Kidney (tissue), 14 donors: ENCODE measurements around the gene ZNF268. TPM values are rescaled to one million over a fixed set of nuclear protein-coding genes. Genes with fewer than 3 reads are reported as not detected.

Experiments used
- DNase-seq, 5 donors: peaks; one replicate each; pipeline ENCODE4 v3.0.0-alpha.2; 2013 to 2020
- FAIRE-seq: peaks from 2 replicates; lab custom pipeline; 2012; peaks lifted over from hg19 to GRCh38; lab: Jason Lieb, UNC
- H3K27ac ChIP-seq, 2 donors: one replicate each; pipeline ENCODE4 v1.7.0; 2013; ENCODE audit warnings: low read depth in 2 of 2, low read length in 2 of 2, inconsistent platforms in 1 of 2
- H3K27me3 ChIP-seq: one replicate; pipeline ENCODE4 v1.7.1; 2013; ENCODE audit warnings: low read length, inconsistent platforms; ENCODE audit not compliant: control insufficient read depth, insufficient read depth
- H3K36me3 ChIP-seq, 3 donors: one replicate each; pipeline versions ENCODE4 v1.7.0 to v1.7.1; 2013; ENCODE audit warnings: low read length in 3 of 3, control low read depth in 1 of 3, inconsistent platforms in 1 of 3; ENCODE audit not compliant: insufficient read depth in 3 of 3, control insufficient read depth in 2 of 3
- H3K4me1 ChIP-seq, 3 donors: one replicate each; pipeline versions ENCODE4 v1.7.0 to v1.7.1; 2013; ENCODE audit warnings: low read length in 3 of 3, inconsistent platforms in 1 of 3, low read depth in 1 of 3; ENCODE audit not compliant: control insufficient read depth in 2 of 3, insufficient read depth in 2 of 3
- H3K4me3 ChIP-seq, 3 donors: one replicate each; pipeline versions ENCODE4 v1.7.0 to v1.8.1; 2013; ENCODE audit warnings: low read length in 3 of 3, control low read depth in 1 of 3, inconsistent platforms in 1 of 3
- H3K9ac ChIP-seq, 3 donors: one replicate each; pipeline versions ENCODE4 v1.7.0 to v1.7.1; 2013; ENCODE audit warnings: low read length in 3 of 3, control low read depth in 1 of 3, inconsistent platforms in 1 of 3
- H3K9me3 ChIP-seq, 3 donors: one replicate each; pipeline versions ENCODE4 v1.7.0 to v1.7.1; 2013; ENCODE audit warnings: low read length in 3 of 3, control low read depth in 1 of 3, inconsistent platforms in 1 of 3; ENCODE audit not compliant: control insufficient read depth in 2 of 3, insufficient read depth in 1 of 3
- intact Hi-C: fragments of 100-400 bp; cut with DNase I; formaldehyde crosslinking; loops from one replicate; pipeline ENCODE4 v1.11.1; 2022
- polyA plus RNA-seq: library from polyadenylated mRNA; stranded (reverse); fragments of 350-450 nt; fragmentation: Illumina TruSeq; extraction: RNeasy Lipid Tissue Mini Kit (QIAGEN cat#74804); gene quantifications from one replicate; pipeline ENCODE4 v1.2.3, GENCODE V29; 2014; ENCODE audit warnings: low read depth, low replicate concordance; ENCODE audit not compliant: insufficient read depth
- total RNA-seq: library from RNA; stranded (reverse); fragmentation: NEBNext Ultra II Directional; extraction: Animal tissue kit (Norgen Biotek cat#: 25700); gene quantifications from one replicate; pipeline ENCODE4 v1.2.1, GENCODE V29; 2021
- TF ChIP-seq, protein P1 (sequence below): IDR thresholded peaks from 3 replicates; pipeline ENCODE4 v1.5.1; 2012; ENCODE audit warnings: mild to moderate bottlenecking, moderate library complexity, borderline replicate concordance; ENCODE audit not compliant: insufficient read depth; ENCODE audit errors: extremely low read depth
- donor health status: control.
- donor health status: control.
- donor health status: control.
- donor health status: control.
- donor health status: control.
- donor health status: DM: yes; HTN: yes; CAD: no.
- donor health status: Normal renal cell carcinoma (clear cell type).

ZNF268 gene
- total and polyA plus RNA-seq, 2 donors from 2014 or later: 6.7 to 33.4 TPM

DNA sequence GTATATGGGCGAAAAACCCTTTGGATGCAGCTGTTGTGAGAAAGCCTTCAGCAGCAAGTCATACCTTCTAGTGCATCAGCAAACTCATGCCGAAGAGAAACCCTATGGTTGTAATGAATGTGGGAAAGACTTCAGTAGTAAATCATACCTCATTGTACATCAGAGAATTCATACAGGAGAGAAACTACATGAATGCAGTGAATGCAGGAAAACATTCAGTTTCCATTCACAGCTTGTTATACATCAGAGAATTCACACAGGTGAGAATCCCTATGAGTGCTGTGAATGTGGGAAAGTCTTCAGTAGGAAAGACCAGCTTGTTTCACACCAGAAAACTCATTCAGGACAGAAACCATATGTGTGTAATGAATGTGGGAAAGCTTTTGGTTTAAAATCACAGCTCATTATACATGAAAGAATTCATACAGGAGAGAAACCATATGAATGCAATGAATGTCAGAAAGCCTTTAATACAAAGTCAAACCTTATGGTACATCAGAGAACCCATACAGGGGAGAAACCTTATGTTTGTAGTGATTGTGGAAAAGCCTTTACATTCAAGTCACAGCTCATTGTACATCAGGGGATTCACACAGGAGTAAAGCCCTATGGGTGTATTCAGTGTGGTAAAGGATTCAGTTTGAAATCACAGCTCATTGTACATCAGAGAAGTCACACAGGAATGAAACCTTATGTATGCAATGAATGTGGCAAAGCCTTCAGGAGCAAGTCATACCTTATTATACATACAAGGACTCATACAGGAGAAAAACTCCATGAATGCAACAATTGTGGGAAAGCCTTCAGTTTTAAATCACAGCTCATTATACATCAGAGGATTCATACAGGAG lies 21.4 kb downstream of the ZNF268 start:
- no peaks in the 10 kb centered on the region for H3K4me1 ChIP-seq
- TF ChIP-seq, protein P1, sequence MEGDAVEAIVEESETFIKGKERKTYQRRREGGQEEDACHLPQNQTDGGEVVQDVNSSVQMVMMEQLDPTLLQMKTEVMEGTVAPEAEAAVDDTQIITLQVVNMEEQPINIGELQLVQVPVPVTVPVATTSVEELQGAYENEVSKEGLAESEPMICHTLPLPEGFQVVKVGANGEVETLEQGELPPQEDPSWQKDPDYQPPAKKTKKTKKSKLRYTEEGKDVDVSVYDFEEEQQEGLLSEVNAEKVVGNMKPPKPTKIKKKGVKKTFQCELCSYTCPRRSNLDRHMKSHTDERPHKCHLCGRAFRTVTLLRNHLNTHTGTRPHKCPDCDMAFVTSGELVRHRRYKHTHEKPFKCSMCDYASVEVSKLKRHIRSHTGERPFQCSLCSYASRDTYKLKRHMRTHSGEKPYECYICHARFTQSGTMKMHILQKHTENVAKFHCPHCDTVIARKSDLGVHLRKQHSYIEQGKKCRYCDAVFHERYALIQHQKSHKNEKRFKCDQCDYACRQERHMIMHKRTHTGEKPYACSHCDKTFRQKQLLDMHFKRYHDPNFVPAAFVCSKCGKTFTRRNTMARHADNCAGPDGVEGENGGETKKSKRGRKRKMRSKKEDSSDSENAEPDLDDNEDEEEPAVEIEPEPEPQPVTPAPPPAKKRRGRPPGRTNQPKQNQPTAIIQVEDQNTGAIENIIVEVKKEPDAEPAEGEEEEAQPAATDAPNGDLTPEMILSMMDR: no peak
- intact Hi-C loops: no loop called here
- peak overlapping the region in 2 of 3 donors; percentile 22 to 65 for H3K4me3 ChIP-seq
- no peak overlapping the region for H3K27ac ChIP-seq
- H3K36me3 ChIP-seq: peaks cover 23 to 36% (median 24%) of the 10 kb centered on the region in 3 donors
- no peak overlapping the region for H3K9ac ChIP-seq
- no peaks in the 10 kb centered on the region for H3K27me3 ChIP-seq
- peaks cover 31 to 72% (median 65%) of the 10 kb centered on the region in 3 donors for H3K9me3 ChIP-seq
- DNase-seq: no peak
- FAIRE-seq: no peak

DNA sequence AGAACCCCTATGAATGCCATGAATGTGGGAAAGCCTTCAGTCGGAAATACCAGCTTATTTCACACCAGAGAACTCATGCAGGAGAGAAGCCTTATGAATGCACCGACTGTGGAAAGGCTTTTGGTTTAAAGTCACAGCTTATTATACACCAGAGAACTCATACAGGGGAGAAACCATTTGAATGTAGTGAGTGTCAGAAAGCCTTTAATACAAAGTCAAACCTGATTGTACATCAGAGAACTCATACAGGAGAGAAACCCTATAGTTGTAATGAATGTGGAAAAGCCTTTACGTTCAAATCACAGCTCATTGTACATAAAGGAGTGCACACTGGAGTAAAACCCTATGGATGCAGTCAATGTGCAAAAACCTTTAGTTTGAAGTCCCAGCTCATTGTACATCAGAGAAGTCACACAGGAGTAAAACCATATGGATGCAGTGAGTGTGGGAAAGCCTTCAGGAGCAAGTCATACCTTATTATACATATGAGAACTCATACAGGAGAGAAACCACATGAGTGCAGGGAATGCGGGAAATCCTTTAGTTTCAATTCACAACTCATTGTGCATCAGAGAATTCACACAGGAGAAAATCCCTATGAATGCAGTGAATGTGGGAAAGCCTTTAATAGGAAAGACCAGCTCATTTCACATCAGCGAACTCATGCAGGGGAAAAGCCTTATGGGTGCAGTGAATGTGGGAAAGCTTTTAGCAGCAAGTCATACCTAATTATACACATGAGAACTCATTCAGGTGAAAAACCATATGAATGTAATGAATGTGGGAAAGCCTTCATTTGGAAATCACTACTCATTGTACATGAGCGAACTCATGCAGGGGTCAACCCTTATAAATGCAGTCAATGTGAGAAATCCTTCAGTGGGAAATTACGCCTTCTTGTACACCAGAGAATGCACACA lies 22.3 kb downstream of the ZNF268 start:
- H3K4me1 ChIP-seq: no peaks in the 10 kb centered on the region
- H3K4me3 ChIP-seq: peak overlapping the region in 2 of 3 donors; percentile 22 to 65
- TF ChIP-seq, protein P1: no peak
- H3K27ac ChIP-seq: no peak overlapping the region
- H3K36me3 ChIP-seq: peaks cover 23 to 36% (median 24%) of the 10 kb centered on the region in 3 donors
- peaks cover 31 to 80% (median 71%) of the 10 kb centered on the region in 3 donors for H3K9me3 ChIP-seq
- no peak overlapping the region for H3K9ac ChIP-seq
- FAIRE-seq: no peak
- intact Hi-C loops: no loop called here
- H3K27me3 ChIP-seq: no peaks in the 10 kb centered on the region
- no peak for DNase-seq

DNA sequence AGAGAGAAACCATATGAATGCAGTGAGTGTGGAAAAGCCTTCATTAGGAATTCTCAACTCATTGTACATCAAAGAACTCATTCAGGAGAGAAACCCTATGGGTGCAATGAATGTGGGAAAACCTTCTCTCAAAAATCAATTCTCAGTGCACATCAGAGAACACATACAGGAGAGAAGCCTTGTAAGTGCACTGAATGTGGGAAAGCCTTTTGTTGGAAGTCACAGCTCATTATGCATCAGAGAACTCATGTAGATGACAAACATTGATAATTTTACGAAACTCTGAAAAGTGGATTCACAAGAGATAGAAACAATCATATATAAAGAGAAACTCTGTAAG lies 22.9 kb downstream of the ZNF268 start:
- Histone ChIP-seq H3K27ac (no peak overlapping the region), H3K27me3 (no peaks in the 10 kb centered on the region), H3K36me3 (peaks cover 23 to 36% (median 24%) of the 10 kb centered on the region in 3 donors), H3K4me1 (no peaks in the 10 kb centered on the region), H3K9me3 (peaks cover 31 to 86% (median 71%) of the 10 kb centered on the region in 3 donors), H3K9ac (no peak overlapping the region), H3K4me3 (peak overlapping the region in 2 of 3 donors; percentile 22 to 65)
- FAIRE-seq: no peak
- DNase-seq: no peak
- intact Hi-C loops: no loop called here
- TF ChIP-seq, protein P1: no peak
